ENCODE results near the gene FASTKD3.

DNA sequence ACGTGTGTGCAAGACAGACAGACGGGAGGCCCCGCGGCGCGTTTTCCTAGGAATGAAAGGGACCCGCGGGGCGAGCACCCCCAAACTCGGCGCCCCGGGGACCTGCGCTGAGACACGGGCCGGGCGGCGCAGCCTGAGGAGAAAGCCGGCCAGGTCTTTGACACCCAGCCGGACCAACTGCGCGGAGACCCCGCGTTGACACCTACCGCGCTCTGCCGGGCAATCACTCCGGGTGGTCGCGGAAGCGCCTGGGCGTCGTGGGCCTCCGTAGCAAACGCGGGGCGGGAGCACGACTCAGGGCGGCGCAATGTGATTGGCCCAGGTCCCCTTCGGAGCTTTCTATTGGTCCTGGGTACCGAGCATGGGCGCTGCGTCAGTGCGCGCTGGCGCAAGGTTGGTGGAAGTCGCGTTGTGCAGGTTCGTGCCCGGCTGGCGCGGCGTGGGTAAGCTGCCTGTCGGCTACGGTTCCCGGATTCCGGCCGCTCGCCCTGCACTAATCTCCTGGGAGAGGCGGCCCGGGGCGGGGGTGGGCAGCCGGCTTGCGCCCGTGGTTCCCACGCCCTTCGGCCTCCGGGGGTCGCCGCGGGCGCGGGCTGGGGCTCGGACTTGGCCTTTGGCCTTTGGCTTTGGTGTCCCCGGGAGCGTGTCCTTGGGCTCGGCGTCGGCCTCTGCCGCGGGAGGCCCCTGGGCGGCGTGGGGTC, at the start of gene FASTKD3, which contains the start of gene MTRR:
- TF ChIP-seq, protein P1, sequence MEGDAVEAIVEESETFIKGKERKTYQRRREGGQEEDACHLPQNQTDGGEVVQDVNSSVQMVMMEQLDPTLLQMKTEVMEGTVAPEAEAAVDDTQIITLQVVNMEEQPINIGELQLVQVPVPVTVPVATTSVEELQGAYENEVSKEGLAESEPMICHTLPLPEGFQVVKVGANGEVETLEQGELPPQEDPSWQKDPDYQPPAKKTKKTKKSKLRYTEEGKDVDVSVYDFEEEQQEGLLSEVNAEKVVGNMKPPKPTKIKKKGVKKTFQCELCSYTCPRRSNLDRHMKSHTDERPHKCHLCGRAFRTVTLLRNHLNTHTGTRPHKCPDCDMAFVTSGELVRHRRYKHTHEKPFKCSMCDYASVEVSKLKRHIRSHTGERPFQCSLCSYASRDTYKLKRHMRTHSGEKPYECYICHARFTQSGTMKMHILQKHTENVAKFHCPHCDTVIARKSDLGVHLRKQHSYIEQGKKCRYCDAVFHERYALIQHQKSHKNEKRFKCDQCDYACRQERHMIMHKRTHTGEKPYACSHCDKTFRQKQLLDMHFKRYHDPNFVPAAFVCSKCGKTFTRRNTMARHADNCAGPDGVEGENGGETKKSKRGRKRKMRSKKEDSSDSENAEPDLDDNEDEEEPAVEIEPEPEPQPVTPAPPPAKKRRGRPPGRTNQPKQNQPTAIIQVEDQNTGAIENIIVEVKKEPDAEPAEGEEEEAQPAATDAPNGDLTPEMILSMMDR (IDR thresholded peaks at IDR 0.05; ENCODE audit: low read depth, low read length, missing input control): no peak
- TF ChIP-seq JUND (IDR thresholded peaks at IDR 0.05) (no peak), YY1 (IDR thresholded peaks at IDR 0.05) (peak; percentile 52)
- TF ChIP-seq, protein P2, sequence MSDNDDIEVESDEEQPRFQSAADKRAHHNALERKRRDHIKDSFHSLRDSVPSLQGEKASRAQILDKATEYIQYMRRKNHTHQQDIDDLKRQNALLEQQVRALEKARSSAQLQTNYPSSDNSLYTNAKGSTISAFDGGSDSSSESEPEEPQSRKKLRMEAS (IDR thresholded peaks at IDR 0.05): peak; percentile 22
- TF ChIP-seq, protein P3, sequence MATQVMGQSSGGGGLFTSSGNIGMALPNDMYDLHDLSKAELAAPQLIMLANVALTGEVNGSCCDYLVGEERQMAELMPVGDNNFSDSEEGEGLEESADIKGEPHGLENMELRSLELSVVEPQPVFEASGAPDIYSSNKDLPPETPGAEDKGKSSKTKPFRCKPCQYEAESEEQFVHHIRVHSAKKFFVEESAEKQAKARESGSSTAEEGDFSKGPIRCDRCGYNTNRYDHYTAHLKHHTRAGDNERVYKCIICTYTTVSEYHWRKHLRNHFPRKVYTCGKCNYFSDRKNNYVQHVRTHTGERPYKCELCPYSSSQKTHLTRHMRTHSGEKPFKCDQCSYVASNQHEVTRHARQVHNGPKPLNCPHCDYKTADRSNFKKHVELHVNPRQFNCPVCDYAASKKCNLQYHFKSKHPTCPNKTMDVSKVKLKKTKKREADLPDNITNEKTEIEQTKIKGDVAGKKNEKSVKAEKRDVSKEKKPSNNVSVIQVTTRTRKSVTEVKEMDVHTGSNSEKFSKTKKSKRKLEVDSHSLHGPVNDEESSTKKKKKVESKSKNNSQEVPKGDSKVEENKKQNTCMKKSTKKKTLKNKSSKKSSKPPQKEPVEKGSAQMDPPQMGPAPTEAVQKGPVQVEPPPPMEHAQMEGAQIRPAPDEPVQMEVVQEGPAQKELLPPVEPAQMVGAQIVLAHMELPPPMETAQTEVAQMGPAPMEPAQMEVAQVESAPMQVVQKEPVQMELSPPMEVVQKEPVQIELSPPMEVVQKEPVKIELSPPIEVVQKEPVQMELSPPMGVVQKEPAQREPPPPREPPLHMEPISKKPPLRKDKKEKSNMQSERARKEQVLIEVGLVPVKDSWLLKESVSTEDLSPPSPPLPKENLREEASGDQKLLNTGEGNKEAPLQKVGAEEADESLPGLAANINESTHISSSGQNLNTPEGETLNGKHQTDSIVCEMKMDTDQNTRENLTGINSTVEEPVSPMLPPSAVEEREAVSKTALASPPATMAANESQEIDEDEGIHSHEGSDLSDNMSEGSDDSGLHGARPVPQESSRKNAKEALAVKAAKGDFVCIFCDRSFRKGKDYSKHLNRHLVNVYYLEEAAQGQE (IDR thresholded peaks at IDR 0.05): peak; percentile 41
